MM.1S (cell line): ENCODE measurements around the gene CERKL.

Experiments used
- CTCF ChIP-seq: fragments of 300-600 bp; sonication (generic); IDR thresholded peaks from 2 replicates; pipeline ENCODE4 v1.5.1; 2016; ENCODE audit warnings: antibody characterized with exemption, low read length, mixed read lengths
- EZH2phosphoT487 ChIP-seq: fragments of 300-600 bp; sonication (generic); IDR thresholded peaks from 2 replicates; pipeline ENCODE4 v1.6.1; 2018; ENCODE audit warnings: antibody characterized with exemption, low read length

DNA sequence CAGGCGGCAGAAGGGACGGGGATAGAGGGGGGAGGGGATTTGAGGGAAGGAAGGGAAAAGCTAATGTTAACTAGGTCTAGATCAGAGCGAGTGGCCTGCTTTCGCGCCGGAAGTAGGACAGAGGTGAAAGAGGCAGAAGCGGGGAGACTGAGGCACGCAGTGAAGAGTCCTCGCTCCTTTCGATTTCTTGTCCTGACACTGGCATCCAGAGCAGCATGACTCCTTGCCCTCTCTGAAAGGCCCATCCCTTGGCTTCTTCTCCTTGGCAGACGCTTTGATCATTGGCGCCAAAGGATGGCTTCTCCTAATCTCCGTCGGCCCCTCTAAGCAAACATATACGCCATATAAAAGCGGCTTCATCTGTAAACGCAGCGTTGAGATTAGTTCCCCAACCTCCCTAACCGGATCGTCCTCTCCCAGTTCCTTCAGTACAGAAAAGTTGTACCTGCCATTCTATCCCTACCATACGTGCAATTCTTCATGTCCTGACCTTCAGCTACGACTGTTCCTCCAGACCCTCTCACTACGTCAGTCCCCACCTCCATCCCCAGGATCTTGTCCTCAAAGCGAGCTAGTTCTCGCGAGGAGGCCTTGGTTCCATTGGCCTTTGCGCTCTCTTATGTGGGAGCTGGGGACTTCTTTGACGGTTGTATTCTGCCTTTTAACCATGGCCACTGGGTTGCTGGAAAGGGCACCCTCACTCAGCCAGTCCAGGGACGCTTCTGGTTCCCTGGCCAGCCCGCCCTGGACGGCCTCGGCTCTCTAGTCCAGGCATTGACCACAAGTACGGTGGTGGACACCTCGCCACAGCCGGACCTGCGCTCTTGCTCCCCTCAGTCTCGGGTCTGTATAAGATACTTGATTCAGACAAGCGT, 24.3 kb upstream of the CERKL start:
- no peak for TF ChIP-seq CTCF
- TF ChIP-seq EZH2phosphoT487: no peak
